ENCODE results near the gene CRTC3.

The CRTC3 gene

GRCh38 chr15:90583471-90584252 lies 53.9 kb downstream of the CRTC3 start:
- Histone ChIP-seq H3K27me3 (ENCODE audit: control insufficient read depth, insufficient read depth, low read length) (no peaks in the 10 kb centered on the region), H3K4me1 (ENCODE audit: control insufficient read depth, insufficient read depth, low read length) (peaks cover 13% of the 10 kb centered on the region), H3K4me2 (ENCODE audit: low read length) (no peak overlapping the region), H3K9me3 (replicated peaks; ENCODE audit: low read length) (no peaks in the 10 kb centered on the region), H3K9ac (ENCODE audit: low read depth, low read length) (no peak overlapping the region), H3K4me3 (ENCODE audit: low read length) (no peak overlapping the region), H3K36me3 (ENCODE audit: insufficient read depth, low read length) (no peaks in the 10 kb centered on the region)

- Histone ChIP-seq H3K4me2 (ENCODE audit: low read length) (no peak overlapping the region), H3K9ac (ENCODE audit: low read depth, low read length) (no peak overlapping the region), H3K9me3 (replicated peaks; ENCODE audit: low read length) (no peaks in the 10 kb centered on the region), H3K4me1 (ENCODE audit: control insufficient read depth, insufficient read depth, low read length) (peaks cover 13% of the 10 kb centered on the region), H3K4me3 (ENCODE audit: low read length) (no peak overlapping the region), H3K36me3 (ENCODE audit: insufficient read depth, low read length) (no peaks in the 10 kb centered on the region), H3K27me3 (ENCODE audit: control insufficient read depth, insufficient read depth, low read length) (no peaks in the 10 kb centered on the region)
Observed at GRCh38 chr15:90584841-90585240, 55.1 kb downstream of the CRTC3 start.

- Histone ChIP-seq H3K9ac (ENCODE audit: low read depth, low read length) (no peak overlapping the region), H3K4me3 (ENCODE audit: low read length) (no peak overlapping the region), H3K4me2 (ENCODE audit: low read length) (no peak overlapping the region), H3K4me1 (ENCODE audit: control insufficient read depth, insufficient read depth, low read length) (peaks cover 11% of the 10 kb centered on the region), H3K9me3 (replicated peaks; ENCODE audit: low read length) (no peaks in the 10 kb centered on the region), H3K27me3 (ENCODE audit: control insufficient read depth, insufficient read depth, low read length) (no peaks in the 10 kb centered on the region), H3K36me3 (ENCODE audit: insufficient read depth, low read length) (no peaks in the 10 kb centered on the region)
Observed at GRCh38 chr15:90585863-90586262, 56.1 kb downstream of the CRTC3 start.

- Histone ChIP-seq H3K4me2 (ENCODE audit: low read length) (no peak overlapping the region), H3K9ac (ENCODE audit: low read depth, low read length) (no peak overlapping the region), H3K27me3 (ENCODE audit: control insufficient read depth, insufficient read depth, low read length) (no peaks in the 10 kb centered on the region), H3K4me3 (ENCODE audit: low read length) (no peak overlapping the region), H3K4me1 (ENCODE audit: control insufficient read depth, insufficient read depth, low read length) (peaks cover 7% of the 10 kb centered on the region), H3K9me3 (replicated peaks; ENCODE audit: low read length) (no peaks in the 10 kb centered on the region), H3K36me3 (ENCODE audit: insufficient read depth, low read length) (no peaks in the 10 kb centered on the region)
Observed at GRCh38 chr15:90586948-90587347, 57.2 kb downstream of the CRTC3 start.

GRCh38 chr15:90588427-90588826 lies 58.7 kb downstream of the CRTC3 start:
- H3K9me3 ChIP-seq (replicated peaks; ENCODE audit: low read length) = no peaks in the 10 kb centered on the region
- no peaks in the 10 kb centered on the region for H3K36me3 ChIP-seq (ENCODE audit: insufficient read depth, low read length)
- H3K9ac ChIP-seq (ENCODE audit: low read depth, low read length) = no peak overlapping the region
- no peak overlapping the region for H3K4me3 ChIP-seq (ENCODE audit: low read length)
- no peak overlapping the region for H3K4me2 ChIP-seq (ENCODE audit: low read length)
- no peaks in the 10 kb centered on the region for H3K27me3 ChIP-seq (ENCODE audit: control insufficient read depth, insufficient read depth, low read length)
- peaks cover 21% of the 10 kb centered on the region for H3K4me1 ChIP-seq (ENCODE audit: control insufficient read depth, insufficient read depth, low read length)

GRCh38 chr15:90591524-90591923 lies 61.8 kb downstream of the CRTC3 start:
- Histone ChIP-seq H3K36me3 (ENCODE audit: insufficient read depth, low read length) (no peaks in the 10 kb centered on the region), H3K4me3 (ENCODE audit: low read length) (no peak overlapping the region), H3K4me2 (ENCODE audit: low read length) (no peak overlapping the region), H3K27me3 (ENCODE audit: control insufficient read depth, insufficient read depth, low read length) (no peaks in the 10 kb centered on the region), H3K9me3 (replicated peaks; ENCODE audit: low read length) (no peaks in the 10 kb centered on the region), H3K9ac (ENCODE audit: low read depth, low read length) (peak overlapping the region; percentile 28), H3K4me1 (ENCODE audit: control insufficient read depth, insufficient read depth, low read length) (peaks cover 47% of the 10 kb centered on the region)

GRCh38 chr15:90592131-90592881 lies 62.6 kb downstream of the CRTC3 start:
- Histone ChIP-seq H3K9ac (ENCODE audit: low read depth, low read length) (peak overlapping the region; percentile 28), H3K4me1 (ENCODE audit: control insufficient read depth, insufficient read depth, low read length) (peaks cover 55% of the 10 kb centered on the region)

GRCh38 chr15:90593499-90594158 lies 63.9 kb downstream of the CRTC3 start:
- H3K9me3 ChIP-seq (replicated peaks; ENCODE audit: low read length) = no peaks in the 10 kb centered on the region
- H3K4me1 ChIP-seq (ENCODE audit: control insufficient read depth, insufficient read depth, low read length) = peaks cover 63% of the 10 kb centered on the region
- H3K4me2 ChIP-seq (ENCODE audit: low read length) = no peak overlapping the region
- no peaks in the 10 kb centered on the region for H3K27me3 ChIP-seq (ENCODE audit: control insufficient read depth, insufficient read depth, low read length)
- no peak overlapping the region for H3K9ac ChIP-seq (ENCODE audit: low read depth, low read length)
- H3K36me3 ChIP-seq (ENCODE audit: insufficient read depth, low read length) = no peaks in the 10 kb centered on the region
- no peak overlapping the region for H3K4me3 ChIP-seq (ENCODE audit: low read length)

More at GRCh38 chr15:90592131-90592881, 62.6 kb downstream of the CRTC3 start:
- H3K36me3 ChIP-seq (ENCODE audit: insufficient read depth, low read length) = no peaks in the 10 kb centered on the region
- no peak overlapping the region for H3K4me3 ChIP-seq (ENCODE audit: low read length)
- H3K9me3 ChIP-seq (replicated peaks; ENCODE audit: low read length) = no peaks in the 10 kb centered on the region
- H3K4me2 ChIP-seq (ENCODE audit: low read length) = peak overlapping the region; percentile 66
- no peaks in the 10 kb centered on the region for H3K27me3 ChIP-seq (ENCODE audit: control insufficient read depth, insufficient read depth, low read length)

GRCh38 chr15:90594301-90594738 lies 64.6 kb downstream of the CRTC3 start:
- Histone ChIP-seq H3K9me3 (replicated peaks; ENCODE audit: low read length) (no peaks in the 10 kb centered on the region), H3K4me2 (ENCODE audit: low read length) (peak overlapping the region; percentile 68), H3K36me3 (ENCODE audit: insufficient read depth, low read length) (no peaks in the 10 kb centered on the region), H3K27me3 (ENCODE audit: control insufficient read depth, insufficient read depth, low read length) (no peaks in the 10 kb centered on the region), H3K9ac (ENCODE audit: low read depth, low read length) (peak overlapping the region; percentile 50), H3K4me3 (ENCODE audit: low read length) (no peak overlapping the region), H3K4me1 (ENCODE audit: control insufficient read depth, insufficient read depth, low read length) (peaks cover 63% of the 10 kb centered on the region)

- H3K27me3 ChIP-seq (ENCODE audit: control insufficient read depth, insufficient read depth, low read length) = no peaks in the 10 kb centered on the region
- peaks cover 7% of the 10 kb centered on the region for H3K36me3 ChIP-seq (ENCODE audit: insufficient read depth, low read length)
- peaks cover 63% of the 10 kb centered on the region for H3K4me1 ChIP-seq (ENCODE audit: control insufficient read depth, insufficient read depth, low read length)
- no peak overlapping the region for H3K4me2 ChIP-seq (ENCODE audit: low read length)
- H3K4me3 ChIP-seq (ENCODE audit: low read length) = no peak overlapping the region
- no peaks in the 10 kb centered on the region for H3K9me3 ChIP-seq (replicated peaks; ENCODE audit: low read length)
- no peak overlapping the region for H3K9ac ChIP-seq (ENCODE audit: low read depth, low read length)
Observed at GRCh38 chr15:90595763-90596155, 66.0 kb downstream of the CRTC3 start.

GRCh38 chr15:90596943-90597342 lies 67.2 kb downstream of the CRTC3 start:
- Histone ChIP-seq H3K36me3 (ENCODE audit: insufficient read depth, low read length) (peaks cover 17% of the 10 kb centered on the region), H3K9me3 (replicated peaks; ENCODE audit: low read length) (no peaks in the 10 kb centered on the region), H3K9ac (ENCODE audit: low read depth, low read length) (no peak overlapping the region), H3K4me1 (ENCODE audit: control insufficient read depth, insufficient read depth, low read length) (peaks cover 57% of the 10 kb centered on the region), H3K27me3 (ENCODE audit: control insufficient read depth, insufficient read depth, low read length) (no peaks in the 10 kb centered on the region), H3K4me2 (ENCODE audit: low read length) (no peak overlapping the region), H3K4me3 (ENCODE audit: low read length) (no peak overlapping the region)
